PC-3 (cell line): Measurements from ENCODE around the gene MRPL20. TPM values are rescaled to one million over a fixed set of nuclear protein-coding genes. Genes with fewer than 3 reads are reported as not detected.
"Not testable (repeated sequence)": the region's sequence is repeated elsewhere in the genome, so short reads cannot be mapped to it uniquely, and the experiment has no call there.

Experiments used
- ATAC-seq: fragments of 200-7000 bp; cut with Tn5 transposase; 2 replicates; pipeline ENCODE4 v1.9.1; 2020; ENCODE audit warnings: mild to moderate bottlenecking, moderate library complexity
- BruUV-seq: library from RNA; stranded (reverse); fragments of 400-500 nt; replicated peaks from 2 replicates; lab custom pipeline; 2021; lab: Mats Ljungman, UMichigan
- CTCF ChIA-PET: fragments of 300-600 bp; sonication (Branson Sonifier 250); formaldehyde crosslinking; loops from one replicate; lab custom pipeline; 2022; ENCODE audit warnings: antibody characterized with exemption; lab: Charles Lee
- POLR2A ChIA-PET: fragments of 300-600 bp; sonication (Branson Sonifier 250); formaldehyde crosslinking; loops from one replicate; lab custom pipeline; 2022; ENCODE audit warnings: antibody characterized with exemption; ENCODE audit not compliant: unreplicated experiment; lab: Charles Lee
- DNase-seq: peaks from one replicate; pipeline ENCODE4 v3.0.0-alpha.2; 2015
- H2AFZ ChIP-seq: fragments of 300-600 bp; sonication (generic); 2 replicates; pipeline ENCODE4 v1.6.0; 2016; ENCODE audit warnings: antibody characterized with exemption, low read length
- H3F3A ChIP-seq: fragments of 300-600 bp; sonication (generic); one replicate; pipeline ENCODE4 v1.6.0; 2017; ENCODE audit warnings: antibody characterized with exemption, low read length, control low read depth, mild to moderate bottlenecking; ENCODE audit not compliant: unreplicated experiment
- H3K27ac ChIP-seq: fragments of 300-600 bp; sonication (generic); 2 replicates; pipeline ENCODE4 v1.5.1; 2016; ENCODE audit warnings: mild to moderate bottlenecking, low read length
- H3K27me3 ChIP-seq: fragments of 300-600 bp; sonication (generic); 2 replicates; pipeline ENCODE4 v1.6.1; 2016; ENCODE audit warnings: low read length, mixed read lengths
- H3K36me3 ChIP-seq: fragments of 300-600 bp; sonication (generic); 2 replicates; pipeline ENCODE4 v1.6.1; 2016; ENCODE audit warnings: low read depth, mixed run types, low read length, mixed read lengths
- H3K4me1 ChIP-seq: fragments of 300-600 bp; sonication (generic); 2 replicates; pipeline ENCODE4 v1.5.1; 2016; ENCODE audit warnings: low read length; ENCODE audit not compliant: insufficient read depth
- H3K4me2 ChIP-seq: fragments of 300-600 bp; sonication (generic); 2 replicates; pipeline ENCODE4 v1.6.0; 2016; ENCODE audit warnings: low read length
- H3K4me3 ChIP-seq: fragments of 300-600 bp; sonication (generic); 2 replicates; pipeline ENCODE4 v1.5.1; 2016; ENCODE audit warnings: mild to moderate bottlenecking, low read length, mixed read lengths
- H3K79me2 ChIP-seq: fragments of 300-600 bp; sonication (generic); 2 replicates; pipeline ENCODE4 v1.6.1; 2017; ENCODE audit warnings: low read length, mixed read lengths
- H3K9ac ChIP-seq: fragments of 300-600 bp; sonication (generic); 2 replicates; pipeline ENCODE4 v1.6.0; 2016; ENCODE audit warnings: mild to moderate bottlenecking, low read length
- H3K9me2 ChIP-seq: fragments of 300-600 bp; sonication (generic); replicated peaks from 2 replicates; pipeline ENCODE4 v1.6.1; 2016; ENCODE audit warnings: mixed run types, low read length, mixed read lengths
- H3K9me3 ChIP-seq: fragments of 300-600 bp; sonication (generic); 2 replicates; pipeline ENCODE4 v1.6.1; 2016; ENCODE audit warnings: low read length, mixed read lengths
- H4K20me1 ChIP-seq: fragments of 300-600 bp; sonication (generic); 2 replicates; pipeline ENCODE4 v1.6.1; 2016; ENCODE audit warnings: low read length, mixed read lengths
- EZH2 ChIP-seq: fragments of 300-600 bp; sonication (generic); IDR thresholded peaks from one replicate; pipeline ENCODE4 v1.6.1; 2017; ENCODE audit warnings: antibody characterized with exemption, mild to moderate bottlenecking, low read length; ENCODE audit not compliant: unreplicated experiment
- EZH2phosphoT487 ChIP-seq: fragments of 300-600 bp; sonication (generic); IDR thresholded peaks from 2 replicates; pipeline ENCODE4 v1.6.1; 2018; ENCODE audit warnings: mild to moderate bottlenecking, antibody characterized with exemption, low read length, borderline replicate concordance
- intact Hi-C: fragments of 100-400 bp; cut with micrococcal nuclease; formaldehyde crosslinking; loops from 2 replicates; pipeline ENCODE4 v1.9.0; 2023
- total RNA-seq: library from RNA; depleted of rRNA; stranded (reverse); fragments of >200 nt; gene quantifications from 2 replicates; pipeline ENCODE4 v1.2.3, GENCODE V29; 2014
- TF ChIP-seq, protein P1 (sequence below): fragments of 300-600 bp; sonication (generic); conservative IDR thresholded peaks from 2 replicates; pipeline ENCODE4 v1.5.1; 2017; ENCODE audit warnings: antibody characterized with exemption, low read depth, mild to moderate bottlenecking, low read length

The MRPL20 gene
- total RNA-seq, 1 experiment from 2014 or later, result 506 TPM

DNA sequence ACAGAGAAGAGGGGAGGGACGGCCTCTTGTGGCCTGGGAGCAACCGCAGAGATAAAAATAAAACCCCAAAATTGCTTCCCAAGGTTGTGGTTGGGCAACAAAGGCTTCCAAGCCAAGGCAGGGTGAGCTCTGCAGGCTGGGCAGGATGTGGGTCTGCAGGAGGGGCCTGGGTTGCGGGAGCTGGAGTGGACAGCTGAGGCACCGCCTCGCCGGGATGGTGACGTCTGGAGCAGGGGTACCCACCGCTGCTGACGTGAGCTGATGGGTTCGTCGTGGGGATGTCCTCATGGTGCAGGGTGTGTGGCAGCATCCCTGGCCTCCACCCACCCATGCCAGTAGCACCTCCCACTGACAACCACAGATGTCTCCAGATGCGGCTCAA is 35.7 kb downstream of the MRPL20 start:
- BruUV-seq, result no TSS peak
- Histone ChIP-seq H2AFZ (no peak overlapping the region), H3F3A (peaks cover 5% of the 10 kb centered on the region), H3K9me3 (peaks cover 10% of the 10 kb centered on the region; the same call in 1 of the 2 replicates), H3K36me3 (peaks cover 10% of the 10 kb centered on the region; the same call in 1 of the 2 replicates), H3K4me3 (no peak overlapping the region), H3K4me1 (peaks cover 20% of the 10 kb centered on the region), H3K9me2 (no peaks in the 10 kb centered on the region), H3K79me2 (peaks cover 35% of the 10 kb centered on the region), H4K20me1 (no peaks in the 10 kb centered on the region), H3K4me2 (no peak overlapping the region), H3K27me3 (no peaks in the 10 kb centered on the region), H3K27ac (no peak overlapping the region), H3K9ac (no peak overlapping the region)
- ChIA-PET POLR2A (no interaction called here), CTCF (no interaction called here)
- intact Hi-C loops, result no loop called here
- ATAC-seq (no peak), DNase-seq (no peak)
- TF ChIP-seq EZH2phosphoT487 (no peak), EZH2 (no peak)
- TF ChIP-seq, protein P1, sequence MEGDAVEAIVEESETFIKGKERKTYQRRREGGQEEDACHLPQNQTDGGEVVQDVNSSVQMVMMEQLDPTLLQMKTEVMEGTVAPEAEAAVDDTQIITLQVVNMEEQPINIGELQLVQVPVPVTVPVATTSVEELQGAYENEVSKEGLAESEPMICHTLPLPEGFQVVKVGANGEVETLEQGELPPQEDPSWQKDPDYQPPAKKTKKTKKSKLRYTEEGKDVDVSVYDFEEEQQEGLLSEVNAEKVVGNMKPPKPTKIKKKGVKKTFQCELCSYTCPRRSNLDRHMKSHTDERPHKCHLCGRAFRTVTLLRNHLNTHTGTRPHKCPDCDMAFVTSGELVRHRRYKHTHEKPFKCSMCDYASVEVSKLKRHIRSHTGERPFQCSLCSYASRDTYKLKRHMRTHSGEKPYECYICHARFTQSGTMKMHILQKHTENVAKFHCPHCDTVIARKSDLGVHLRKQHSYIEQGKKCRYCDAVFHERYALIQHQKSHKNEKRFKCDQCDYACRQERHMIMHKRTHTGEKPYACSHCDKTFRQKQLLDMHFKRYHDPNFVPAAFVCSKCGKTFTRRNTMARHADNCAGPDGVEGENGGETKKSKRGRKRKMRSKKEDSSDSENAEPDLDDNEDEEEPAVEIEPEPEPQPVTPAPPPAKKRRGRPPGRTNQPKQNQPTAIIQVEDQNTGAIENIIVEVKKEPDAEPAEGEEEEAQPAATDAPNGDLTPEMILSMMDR, result no peak

DNA sequence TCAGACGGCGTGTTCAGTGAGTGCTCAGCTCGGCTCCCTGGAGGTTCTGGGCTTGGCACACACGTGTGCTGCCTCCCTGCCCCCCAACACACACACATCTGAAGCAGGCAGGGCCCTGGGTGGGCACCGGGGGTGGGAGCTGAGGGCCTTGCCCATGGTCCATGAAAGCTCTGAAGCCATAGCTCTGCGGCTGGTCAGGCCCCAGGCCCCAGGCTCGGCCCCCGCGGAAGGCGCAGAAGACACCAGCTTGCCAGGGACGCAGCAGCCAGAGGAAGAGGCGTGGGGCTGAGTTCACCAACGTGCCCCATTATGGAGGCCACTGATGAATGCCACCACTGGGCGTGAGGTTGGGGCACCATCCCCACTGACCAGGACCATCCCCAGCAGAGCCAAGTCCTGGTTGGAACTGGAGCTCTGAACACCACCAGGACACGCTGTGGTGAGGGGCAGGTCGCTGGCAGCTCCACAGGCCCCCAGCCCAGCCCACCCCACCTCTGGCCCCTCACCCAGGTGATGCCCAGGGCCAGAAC is 36.3 kb downstream of the MRPL20 start:
- Histone ChIP-seq H3K4me3 (no peak overlapping the region), H3K36me3 (peaks cover 10% of the 10 kb centered on the region; the same call in 1 of the 2 replicates), H3K9me3 (peaks cover 15% of the 10 kb centered on the region; the same call in 1 of the 2 replicates), H3K4me1 (peaks cover 16% of the 10 kb centered on the region), H3K9ac (no peak overlapping the region), H3K79me2 (peaks cover 35% of the 10 kb centered on the region), H3K9me2 (no peaks in the 10 kb centered on the region), H3K27ac (no peak overlapping the region), H3K27me3 (no peaks in the 10 kb centered on the region), H3F3A (no peaks in the 10 kb centered on the region), H2AFZ (no peak overlapping the region), H3K4me2 (no peak overlapping the region), H4K20me1 (no peaks in the 10 kb centered on the region)
- DNase-seq, result no peak
- TF ChIP-seq EZH2phosphoT487 (no peak), EZH2 (no peak)
- TF ChIP-seq, protein P1, result no peak
- BruUV-seq, result no TSS peak
- ChIA-PET POLR2A (no interaction called here), CTCF (no interaction called here)
- no peak for ATAC-seq
- intact Hi-C loops, result no loop called here

DNA sequence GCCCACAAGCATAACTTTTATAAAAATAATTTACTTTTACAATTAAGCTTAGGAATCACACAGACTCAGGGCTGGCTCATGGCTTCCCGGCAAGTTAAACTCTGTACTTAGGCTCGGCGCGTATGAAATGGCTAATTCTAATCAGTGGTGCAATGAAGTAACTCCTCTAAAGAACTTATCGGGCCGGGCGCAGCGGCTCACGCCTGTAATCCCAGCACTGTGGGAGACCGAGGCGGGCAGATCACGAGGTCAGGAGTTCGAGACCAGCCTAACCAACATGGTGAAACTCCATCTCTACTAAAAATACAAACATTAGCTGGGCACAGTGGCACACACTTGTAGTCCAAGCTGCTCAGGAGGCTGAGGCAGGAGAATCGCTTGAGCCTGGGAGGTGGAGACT is 37.0 kb downstream of the MRPL20 start:
- H3K79me2 ChIP-seq, result peaks cover 35% of the 10 kb centered on the region

More for the DNA sequence above, 37.0 kb downstream of the MRPL20 start:
- H3K4me2 ChIP-seq, ATAC-seq, H3K27ac ChIP-seq, DNase-seq, intact Hi-C loops, H3K27me3 ChIP-seq, POLR2A ChIA-PET, CTCF ChIA-PET, H3K9ac ChIP-seq, H4K20me1 ChIP-seq, BruUV-seq, H3K4me3 ChIP-seq, H3K9me2 ChIP-seq, H2AFZ ChIP-seq, H3F3A ChIP-seq: not testable (repeated sequence)
- H3K9me3 ChIP-seq, result peaks cover 16% of the 10 kb centered on the region; the same call in 1 of the 2 replicates
- peaks cover 10% of the 10 kb centered on the region; the same call in 1 of the 2 replicates for H3K36me3 ChIP-seq
- H3K4me1 ChIP-seq, result peaks cover 16% of the 10 kb centered on the region
